NCI-H526 treated with DMSO at 0.1 percent for 48 hours (cell line): Measurements from ENCODE around the gene SLC44A2.

Source experiments
- DNase-seq: peaks from one replicate; lab custom pipeline; 2025; lab: John Stamatoyannopoulos, UW

The SLC44A2 gene

GRCh38 chr19:10682397-10683063 lies 57.2 kb downstream of the SLC44A2 start:
- DNase-seq: no peak

GRCh38 chr19:10683064-10683426 lies 57.7 kb downstream of the SLC44A2 start:
- no peak for DNase-seq

DNA sequence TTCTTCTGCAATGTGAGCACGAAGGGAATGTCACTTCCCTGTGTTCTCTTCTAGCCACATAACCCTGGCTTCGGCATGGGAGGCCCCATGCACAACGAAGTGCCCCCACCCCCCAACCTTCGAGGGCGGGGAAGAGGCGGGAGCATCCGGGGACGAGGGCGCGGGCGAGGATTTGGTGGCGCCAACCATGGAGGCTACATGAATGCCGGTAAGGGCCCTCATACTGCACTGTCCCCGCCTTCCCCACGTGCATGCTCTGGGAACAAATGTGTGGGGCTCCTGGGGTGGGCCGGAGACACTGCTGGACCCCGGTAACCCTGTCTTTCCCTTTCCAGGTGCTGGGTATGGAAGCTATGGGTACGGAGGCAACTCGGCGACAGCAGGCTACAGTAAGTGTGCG lies 58.2 kb downstream of the SLC44A2 start:
- no peak for DNase-seq

DNA sequence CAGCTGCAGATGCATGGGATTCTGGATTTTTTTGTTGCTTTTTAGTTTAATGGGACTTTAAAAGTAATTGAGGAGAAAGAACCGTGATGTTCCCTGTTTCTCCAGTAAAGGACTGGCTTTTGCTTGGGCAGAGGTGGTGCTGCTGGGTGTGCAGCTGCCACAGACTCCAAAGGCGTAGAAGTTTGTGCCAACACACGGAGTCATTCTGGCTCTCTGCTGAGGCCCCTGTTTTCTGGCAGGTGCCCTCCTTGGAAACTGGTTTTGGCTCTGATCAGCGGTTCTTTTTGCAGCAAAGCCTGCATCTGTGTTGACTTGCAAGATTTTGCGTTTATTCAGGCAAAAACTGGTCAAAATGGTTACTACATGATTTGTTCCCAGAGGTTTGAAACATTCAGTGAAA lies 59.9 kb downstream of the SLC44A2 start:
- no peak for DNase-seq

DNA sequence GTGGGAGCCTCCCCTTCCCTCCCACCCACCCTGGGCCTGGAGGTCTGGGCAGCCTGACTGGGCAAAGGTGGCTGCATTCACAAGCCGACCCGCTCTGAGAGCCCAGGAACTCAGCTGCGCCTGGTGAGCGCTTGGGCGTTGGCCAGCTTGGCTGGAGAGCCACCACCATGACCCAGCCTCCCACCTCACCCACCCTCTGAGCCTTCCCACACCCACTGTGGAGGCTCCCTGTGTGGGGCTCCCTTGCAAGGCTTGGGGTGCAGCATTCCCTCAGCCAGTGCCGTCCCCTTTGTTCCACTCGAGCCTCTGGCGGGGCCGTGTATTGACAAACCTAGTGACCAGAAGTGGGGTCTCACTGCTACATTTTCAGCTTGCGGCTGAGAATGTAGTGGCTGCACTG lies 60.8 kb downstream of the SLC44A2 start:
- DNase-seq: no peak

DNA sequence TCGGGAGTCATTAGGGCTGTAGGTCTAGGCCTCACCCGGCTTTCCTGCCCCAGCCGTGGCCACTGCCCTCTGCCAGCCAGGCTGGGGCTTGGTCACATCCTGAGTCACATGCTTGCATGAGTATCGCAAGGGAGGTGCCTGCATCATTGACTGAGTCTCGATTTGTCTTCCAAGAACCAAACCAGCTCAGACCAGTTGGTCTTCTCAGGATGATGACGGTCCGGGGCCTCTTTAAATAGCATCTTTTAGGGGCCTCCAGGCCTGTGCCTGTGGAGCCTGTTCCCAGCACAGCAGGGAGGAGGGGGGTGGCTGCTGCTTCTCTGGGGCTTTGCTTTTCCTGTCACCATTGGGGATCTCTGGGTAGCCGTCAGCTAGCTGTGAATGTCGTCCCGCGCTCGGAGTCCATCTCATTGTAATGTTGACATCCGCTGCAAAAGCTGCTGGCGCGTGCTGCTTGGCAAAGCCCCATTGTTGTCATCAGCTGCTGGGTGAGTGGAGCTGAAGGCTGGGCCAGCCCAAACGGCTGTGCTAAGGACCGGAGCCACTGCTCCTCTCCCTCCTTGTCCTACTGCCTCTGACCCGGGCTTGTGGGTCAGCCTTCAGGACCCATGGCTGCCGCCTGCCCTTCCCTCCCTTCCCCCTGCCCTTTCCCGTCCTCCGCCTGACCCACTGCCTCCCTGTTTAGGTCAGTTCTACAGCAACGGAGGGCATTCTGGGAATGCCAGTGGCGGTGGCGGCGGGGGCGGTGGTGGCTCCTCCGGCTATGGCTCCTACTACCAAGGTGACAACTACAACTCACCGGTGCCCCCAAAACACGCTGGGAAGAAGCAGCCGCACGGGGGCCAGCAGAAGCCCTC lies 61.5 kb downstream of the SLC44A2 start:
- no peak for DNase-seq

- no peak for DNase-seq
These were observed 62.4 kb downstream of the SLC44A2 start for GRCh38 chr19:10687518-10688288.

DNA sequence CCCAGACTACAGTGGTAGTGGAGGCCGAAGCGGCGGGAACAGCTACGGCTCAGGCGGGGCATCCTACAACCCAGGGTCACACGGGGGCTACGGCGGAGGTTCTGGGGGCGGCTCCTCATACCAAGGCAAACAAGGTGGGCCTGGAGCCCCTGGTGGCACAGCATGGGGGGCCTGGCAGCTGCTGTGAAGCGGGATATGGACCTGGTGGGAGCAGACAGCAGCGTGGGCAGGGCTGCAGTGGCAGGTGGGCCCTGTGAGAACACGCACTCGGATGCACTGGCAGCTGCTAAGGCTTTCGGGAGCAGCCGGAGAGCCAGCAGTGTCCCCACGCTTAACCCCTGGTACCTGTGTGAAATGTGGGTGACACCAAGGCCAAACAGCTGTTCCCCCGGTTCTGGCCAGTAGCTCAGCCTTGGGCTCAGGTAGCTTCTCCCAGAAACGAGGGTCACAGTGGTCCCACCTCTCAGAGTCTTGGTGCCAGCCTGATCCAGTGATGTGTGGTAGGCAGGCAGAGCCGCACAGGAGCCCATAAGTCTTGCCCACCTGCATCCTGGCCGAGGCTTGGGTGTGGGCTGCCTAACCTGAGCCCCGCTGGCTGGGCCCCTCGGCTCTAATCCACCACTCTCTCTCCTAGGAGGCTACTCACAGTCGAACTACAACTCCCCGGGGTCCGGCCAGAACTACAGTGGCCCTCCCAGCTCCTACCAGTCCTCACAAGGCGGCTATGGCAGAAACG lies 63.4 kb downstream of the SLC44A2 start:
- DNase-seq: no peak

- no peak for DNase-seq
These were observed 65.0 kb downstream of the SLC44A2 start for GRCh38 chr19:10690341-10690781.

DNA sequence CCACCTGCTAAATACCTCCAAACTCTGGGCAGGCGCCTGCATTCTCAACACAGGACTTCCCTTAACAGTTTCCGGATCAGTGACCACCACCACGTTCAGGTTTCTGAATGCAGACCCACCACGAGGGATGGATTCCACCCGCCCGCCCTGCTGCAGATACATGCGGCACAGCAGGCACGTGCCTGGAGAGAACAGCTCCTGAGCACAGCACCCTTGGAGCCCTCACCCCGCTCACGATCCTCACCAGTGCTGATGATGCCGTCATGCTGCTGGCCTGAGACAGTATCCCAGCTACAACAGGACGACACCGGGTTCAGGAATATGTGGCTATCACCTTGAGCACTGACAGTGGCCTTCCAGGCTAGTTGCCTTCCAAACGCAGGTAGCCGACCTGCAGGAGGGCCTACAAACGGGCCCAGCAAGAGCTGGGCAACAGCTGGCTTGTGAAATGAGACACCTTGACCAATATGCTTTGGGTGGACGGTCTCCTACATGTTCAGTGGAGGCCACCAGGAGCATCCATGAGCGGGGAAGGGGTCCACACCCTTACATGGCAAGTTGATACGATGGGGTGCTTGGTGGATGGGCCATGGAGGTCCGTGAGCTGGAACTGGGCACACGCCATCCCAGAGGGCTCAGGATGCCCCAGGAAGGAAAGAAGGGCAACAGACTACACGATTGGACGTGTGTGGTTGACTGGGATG lies 66.0 kb downstream of the SLC44A2 start:
- no peak for DNase-seq

DNA sequence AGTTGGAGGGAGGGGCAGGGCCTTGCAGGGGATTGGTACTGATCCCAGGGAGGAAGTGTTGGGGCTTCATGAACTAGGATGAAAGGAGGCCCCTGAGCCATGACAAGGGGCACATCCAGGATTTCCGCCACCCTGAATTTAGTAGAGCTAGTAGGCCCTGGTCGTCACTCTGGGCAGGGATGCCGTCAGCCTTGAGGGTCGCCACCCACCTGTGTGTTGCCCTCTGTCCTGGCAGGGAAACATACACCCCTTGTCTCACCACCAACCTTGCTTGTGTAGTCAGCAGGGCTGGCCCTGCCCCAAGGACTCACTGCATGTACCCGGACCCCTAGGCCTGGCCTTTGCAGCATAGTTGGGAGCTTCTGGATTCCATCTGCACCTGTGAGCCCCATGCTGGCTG lies 66.5 kb downstream of the SLC44A2 start:
- no peak for DNase-seq

- DNase-seq: no peak
These were observed 67.4 kb downstream of the SLC44A2 start for GRCh38 chr19:10692673-10693264.
